K562 (cell line): ENCODE measurements around the gene SUMO3. TPM values are rescaled to one million over a fixed set of nuclear protein-coding genes. Genes with fewer than 3 reads are reported as not detected.
A peak's percentile ranks its signal among the peaks of the same experiment; 100 is the strongest.

Source experiments
- ATAC-seq: fragments of 200-7000 bp; cut with Tn5 transposase; 3 replicates; pipeline ENCODE4 v1.9.1; 2020; ENCODE audit warnings: moderate library complexity
- BruUV-seq: library from RNA; stranded (reverse); fragments of 400-500 nt; replicated peaks from 2 replicates; lab custom pipeline; 2021; lab: Mats Ljungman, UMichigan
- CTCF ChIA-PET: fragments of 300-600 bp; formaldehyde crosslinking; extraction: SDS; loops from one replicate; lab custom pipeline; 2021; ENCODE audit warnings: low intra/inter-chr PET ratio; lab: Yijun Ruan, JAX
- POLR2A ChIA-PET: fragments of 300-600, 350-650 bp; sonication (Branson Sonifier 250); formaldehyde crosslinking; extraction: SDS; loops from one replicate; lab custom pipeline; 2021; ENCODE audit warnings: antibody characterized with exemption, inconsistent platforms; lab: Yijun Ruan, JAX
- DNase-seq, 4 experiments: peaks; one replicate each; pipeline versions ENCODE4 v3.0.0 to v3.0.0-alpha.2; 2011 to 2018; ENCODE audit warnings: low spot score in 3 of 4, mixed read lengths in 3 of 4; ENCODE audit errors: extremely low read depth in 1 of 4
- FAIRE-seq: peaks from 2 replicates; lab custom pipeline; 2011; peaks lifted over from hg19 to GRCh38; lab: Jason Lieb, UNC
- H2AFZ ChIP-seq: 2 replicates; pipeline ENCODE4 v1.6.0; 2011; ENCODE audit warnings: low read depth, low read length, control low read depth, inconsistent platforms
- H3K27ac ChIP-seq: fragments of 200-600 bp; 3 replicates; pipeline ENCODE4 v1.8.0; 2011; ENCODE audit warnings: low read depth, mild to moderate bottlenecking, control low read depth, inconsistent platforms, low read length, moderate library complexity, mixed read lengths; ENCODE audit errors: extremely low read depth
- H3K27me3 ChIP-seq, 2 experiments: fragments of 300-600 bp in 1 of 2; 2 replicates in 1 of 2; 3 replicates in 1 of 2; pipeline versions ENCODE4 v1.6.0 to v1.8.0; 2011; ENCODE audit warnings: inconsistent platforms in 2 of 2, low read length in 2 of 2, mild to moderate bottlenecking in 1 of 2, mixed read lengths in 1 of 2, moderate library complexity in 1 of 2; ENCODE audit not compliant: control insufficient read depth in 2 of 2, insufficient read depth in 2 of 2
- H3K36me3 ChIP-seq: fragments of 300-600 bp; 3 replicates; pipeline ENCODE4 v1.8.0; 2011; ENCODE audit warnings: mild to moderate bottlenecking, low read length, inconsistent platforms; ENCODE audit not compliant: control insufficient read depth, insufficient read depth
- H3K4me1 ChIP-seq, 2 experiments: fragments of 200-600 bp in 1 of 2; replicated peaks in 1 of 2; 2 replicates in 1 of 2; 3 replicates in 1 of 2; pipeline versions ENCODE4 v1.5.1 to v1.8.0; 2011; ENCODE audit warnings: inconsistent platforms in 2 of 2, low read length in 2 of 2, mild to moderate bottlenecking in 1 of 2, mixed read lengths in 1 of 2, moderate library complexity in 1 of 2; ENCODE audit not compliant: control insufficient read depth in 2 of 2, insufficient read depth in 2 of 2
- H3K4me2 ChIP-seq: 2 replicates; pipeline ENCODE4 v1.6.1; 2011; ENCODE audit warnings: low read length, control low read depth, inconsistent platforms, mixed read lengths; ENCODE audit not compliant: insufficient read depth
- H3K4me3 ChIP-seq: fragments of 200-600 bp; sonication (generic), shearing (Covaris generic); 2 replicates; pipeline ENCODE4 v1.5.1; 2016; ENCODE audit warnings: control low read depth, inconsistent platforms
- H3K79me2 ChIP-seq: fragments of 200-600 bp; 3 replicates; pipeline ENCODE4 v1.8.0; 2011; ENCODE audit warnings: low read length, inconsistent platforms; ENCODE audit not compliant: control insufficient read depth, insufficient read depth
- H3K9ac ChIP-seq, 2 experiments: 2 replicates each; pipeline versions ENCODE4 v1.6.0 to v1.6.1; 2011; ENCODE audit warnings: low read depth in 2 of 2, low read length in 2 of 2, control low read depth in 1 of 2, inconsistent platforms in 1 of 2, mild to moderate bottlenecking in 1 of 2, mixed read lengths in 1 of 2; ENCODE audit not compliant: insufficient read depth in 1 of 2
- H3K9me1 ChIP-seq: one replicate; pipeline ENCODE4 v1.6.0; 2011; ENCODE audit warnings: inconsistent platforms, mild to moderate bottlenecking, low read length, moderate library complexity; ENCODE audit not compliant: control insufficient read depth, insufficient read depth
- H3K9me3 ChIP-seq: replicated peaks from 2 replicates; pipeline ENCODE4 v1.5.1; 2011; ENCODE audit warnings: low read depth, low read length, inconsistent platforms; ENCODE audit not compliant: control insufficient read depth, insufficient read depth
- H4K20me1 ChIP-seq: replicated peaks from 2 replicates; pipeline ENCODE4 v1.6.1; 2011; ENCODE audit warnings: low read length, inconsistent platforms, mixed read lengths; ENCODE audit not compliant: control insufficient read depth, insufficient read depth
- HMGN3 ChIP-seq: IDR thresholded peaks from 2 replicates; pipeline ENCODE4 v1.6.1; 2011; ENCODE audit warnings: borderline replicate concordance, low read depth, mild to moderate bottlenecking, mixed read lengths, low read length; ENCODE audit not compliant: insufficient read length; ENCODE audit errors: extremely low read depth
- POLR2G ChIP-seq: fragments of 200-400 bp; formaldehyde crosslinking; IDR thresholded peaks from 2 replicates; pipeline ENCODE4 v1.6.1; 2017; ENCODE audit warnings: low read depth, mild to moderate bottlenecking, antibody characterized with exemption, low read length, moderate library complexity
- SIN3B ChIP-seq: fragments of 450-650 bp; IDR thresholded peaks from 2 replicates; pipeline ENCODE4 v1.6.1; 2017; ENCODE audit warnings: low read depth, mild to moderate bottlenecking, moderate library complexity
- TRIM28 ChIP-seq: fragments of 450-650 bp; IDR thresholded peaks from 2 replicates; pipeline ENCODE4 v1.6.1; 2017
- XRCC4 ChIP-seq: IDR thresholded peaks from one replicate; pipeline ENCODE4 v1.6.1; 2011; ENCODE audit not compliant: insufficient read depth, insufficient read length; ENCODE audit errors: extremely low read depth
- WGBS: fragments of 100-300 bp; shearing (Covaris generic); methylation state at CpG from one replicate; pipeline ENCODE4 v1.1.6; 2016; ENCODE audit warnings: low coverage, mixed read lengths; ENCODE audit not compliant: insufficient coverage; ENCODE audit errors: missing lambda C conversion rate; 5-methylcytosine and 5-hydroxymethylcytosine counted together
- in situ Hi-C: fragments of 300-500 bp; cut with MboI; formaldehyde crosslinking; loops from 4 replicates; pipeline ENCODE4 v1.15.0; 2018; ENCODE audit warnings: inconsistent platforms, mixed read lengths
- intact Hi-C: fragments of 100-400 bp; cut with micrococcal nuclease; formaldehyde crosslinking; loops from 2 replicates; pipeline ENCODE4 v1.14.2; 2022
- polyA plus RNA-seq, 8 experiments: library from polyadenylated mRNA; depleted of rRNA in 4 of 8; stranded (reverse) in 5 of 8; unstranded in 3 of 8; fragments of >200 nt; fragmentation: Nextera tagmentation in 2 of 8; fragmentation: Illumina TruSeq in 1 of 8; extraction: Ambion mirVana in 2 of 8; extraction: Trizol in 1 of 8; gene quantifications; 2 replicates each; pipeline versions ENCODE4 v1.2.1 to v1.2.3, GENCODE V29; 2011 to 2014; ENCODE audit warnings: inconsistent platforms in 1 of 8, missing spikeins in 1 of 8
- total RNA-seq, 7 experiments: library from RNA; depleted of rRNA in 6 of 7; stranded (reverse); fragments of >200 nt in 6 of 7; fragmentation: Illumina TruSeq in 2 of 7; extraction: Trizol in 2 of 7; gene quantifications; 2 replicates each; pipeline versions ENCODE4 v1.2.1 to v1.2.3, GENCODE V29; 2011 to 2021; ENCODE audit warnings: low replicate concordance in 1 of 7
- TF ChIP-seq, protein P1 (sequence below), 3 experiments: fragments of 200-800 bp in 1 of 3; sonication (Bioruptor generic) in 1 of 3; sonication (generic) in 1 of 3; formaldehyde crosslinking in 1 of 3; IDR thresholded peaks; 2 replicates each; pipeline versions ENCODE4 v1.6.1 to v1.8.0; 2016 to 2022; ENCODE audit warnings: mild to moderate bottlenecking in 2 of 3, missing compliant biosample characterization in 2 of 3, missing genetic modification characterization in 2 of 3, missing genetic modification reagents in 1 of 3

SUMO3 gene
- total and polyA plus RNA-seq, 9 of the 15 experiments (the other 6 are each of a cell fraction or from before 2014, with no cell fraction given) = 13.9 to 143 (median 113) TPM

DNA sequence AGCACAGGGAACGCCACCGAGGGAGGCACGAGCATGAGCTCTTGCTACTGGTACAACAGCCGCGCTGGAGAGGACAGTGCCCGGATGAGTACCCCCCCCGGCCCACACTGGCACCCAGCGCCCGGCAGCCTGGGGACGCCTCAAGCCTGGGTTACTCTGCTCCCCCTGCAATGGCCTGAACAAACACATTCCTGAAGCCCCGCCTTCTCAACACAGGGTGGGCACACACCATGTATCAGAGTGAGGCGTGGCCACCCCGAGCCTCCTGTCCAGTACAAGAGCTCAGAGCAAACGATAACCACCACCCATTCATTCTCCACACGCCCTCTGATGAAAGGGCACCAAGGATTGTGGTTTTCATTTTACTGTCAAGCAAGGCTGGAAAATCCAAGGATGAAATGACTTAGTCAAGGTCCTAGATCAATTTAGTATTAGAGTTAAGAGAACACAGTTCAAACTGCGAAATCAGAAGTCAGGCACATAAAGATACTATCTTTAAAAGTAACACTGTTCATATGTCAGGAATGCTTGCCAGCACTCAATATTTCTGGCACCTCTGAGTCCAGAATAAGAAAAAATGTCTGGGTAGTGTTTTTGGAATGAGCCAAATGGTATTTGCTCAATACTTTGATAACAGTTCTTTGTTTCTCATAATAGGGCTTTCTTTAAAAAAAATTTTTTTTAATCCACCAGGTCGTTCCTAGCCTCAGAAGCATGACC lies 38.3 kb downstream of the SUMO3 start:
- H2AFZ ChIP-seq = no peak overlapping the region

More for the DNA sequence above, 38.3 kb downstream of the SUMO3 start:
- Histone ChIP-seq H3K9me1 (no peaks in the 10 kb centered on the region), H3K4me2 (no peak overlapping the region), H3K27ac (no peak overlapping the region), H3K4me1 (peaks cover 6 to 8% of the 10 kb centered on the region in 2 experiments; a peak in 3 of 5 replicates), H3K27me3 (no peaks in the 10 kb centered on the region), H3K79me2 (peaks cover 62% of the 10 kb centered on the region), H3K36me3 (peaks cover 86% of the 10 kb centered on the region), H3K9ac (no peak overlapping the region), H3K9me3 (no peaks in the 10 kb centered on the region), H4K20me1 (peaks cover 12% of the 10 kb centered on the region), H3K4me3 (no peak overlapping the region)
- ATAC-seq = no peak
- TF ChIP-seq XRCC4 = no peak
- TF ChIP-seq, protein P1, sequence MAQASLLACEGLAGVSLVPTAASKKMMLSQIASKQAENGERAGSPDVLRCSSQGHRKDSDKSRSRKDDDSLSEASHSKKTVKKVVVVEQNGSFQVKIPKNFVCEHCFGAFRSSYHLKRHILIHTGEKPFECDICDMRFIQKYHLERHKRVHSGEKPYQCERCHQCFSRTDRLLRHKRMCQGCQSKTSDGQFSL (CRISPR knock-in tag; IDR thresholded peaks at IDR 0.05) = peak; percentile 38; the same call in 1 of the 2 replicates
- TF ChIP-seq, protein P1 (tag; IDR thresholded peaks at IDR 0.05) = no peak
- no peak for TF ChIP-seq HMGN3
- TF ChIP-seq POLR2G = peak; percentile 36; the same call in 1 of the 2 replicates
- no peak for TF ChIP-seq TRIM28
- no peak for TF ChIP-seq SIN3B
- no peak for FAIRE-seq
- CTCF ChIA-PET = no interaction called here
- DNase-seq = no peak
- in situ Hi-C loops = no loop called here
- intact Hi-C loops = no loop called here
- WGBS = 98% methylated on average over 14 of the region's 17 CpGs
- no TSS peak for BruUV-seq
- POLR2A ChIA-PET = interaction anchor here (0.6 to 1.0 kb wide), 2 partner anchors 11 to 83 kb away, joined by 3 read pairs; partner anchors contain the start of gene KRTAP10-12
